GM12892 (cell line): ENCODE measurements around the gene ME3.

Experiments
- POLR2A ChIP-seq: IDR thresholded peaks from 2 replicates; pipeline ENCODE4 v1.6.1; 2011; ENCODE audit warnings: low read depth, low read length, control low read depth
- TAF1 ChIP-seq: IDR thresholded peaks from 2 replicates; pipeline ENCODE4 v1.6.1; 2011; ENCODE audit warnings: low read depth, mild to moderate bottlenecking, control low read depth, low read length, borderline replicate concordance

DNA sequence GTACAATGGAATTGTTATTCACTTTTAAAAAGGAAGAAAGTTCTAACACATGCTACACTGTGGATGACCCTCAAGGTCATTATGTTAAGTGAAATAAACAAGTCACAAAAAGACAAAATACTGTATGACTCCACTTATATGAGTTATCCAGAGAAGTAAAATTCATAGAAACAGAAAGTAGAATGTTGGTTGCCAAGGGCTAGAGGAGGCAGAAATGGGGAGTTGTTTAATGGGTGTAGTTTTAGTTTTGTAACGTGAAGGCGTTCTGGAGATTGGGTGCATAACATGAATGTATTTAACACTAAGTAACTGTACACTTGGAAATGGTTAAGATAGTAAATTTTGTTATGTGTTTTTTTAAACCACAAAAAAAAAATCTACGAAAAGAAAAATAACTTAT lies 253.9 kb downstream of the ME3 start:
- TF ChIP-seq POLR2A (no peak), TAF1 (no peak)
